Aorta (tissue), 5 donors: ENCODE measurements around the gene EIF2AK2. TPM values are rescaled to one million over a fixed set of nuclear protein-coding genes. Genes with fewer than 3 reads are reported as not detected.

Experiments used
- ATAC-seq: fragments of 200-7000 bp; cut with Tn5 transposase; one replicate; pipeline ENCODE4 v1.9.1; 2022; ENCODE audit warnings: moderate library complexity; ENCODE audit not compliant: low FRiP score
- DNase-seq, 2 donors: peaks; one replicate each; pipeline ENCODE4 v3.0.0-alpha.2; 2020
- H3K27ac ChIP-seq, 2 donors: one replicate each; pipeline ENCODE4 v1.5.1; 2013; ENCODE audit warnings: low read length in 2 of 2, mild to moderate bottlenecking in 2 of 2, moderate library complexity in 2 of 2, control low read depth in 1 of 2, inconsistent platforms in 1 of 2, low read depth in 1 of 2
- H3K27me3 ChIP-seq, 2 donors: one replicate each; pipeline ENCODE4 v1.6.1; 2013; ENCODE audit warnings: control low read depth in 1 of 2, low read length in 1 of 2, mild to moderate bottlenecking in 1 of 2, moderate library complexity in 1 of 2; ENCODE audit not compliant: insufficient read depth in 2 of 2, control insufficient read depth in 1 of 2
- H3K36me3 ChIP-seq, 2 donors: one replicate each; pipeline ENCODE4 v1.6.1; 2013; ENCODE audit warnings: control low read depth in 1 of 2, low read length in 1 of 2, mild to moderate bottlenecking in 1 of 2; ENCODE audit not compliant: insufficient read depth in 2 of 2, control insufficient read depth in 1 of 2
- H3K4me1 ChIP-seq, 2 donors: one replicate each; pipeline ENCODE4 v1.6.1; 2013; ENCODE audit warnings: low read length in 2 of 2, control low read depth in 1 of 2, mild to moderate bottlenecking in 1 of 2, moderate library complexity in 1 of 2; ENCODE audit not compliant: insufficient read depth in 2 of 2, control insufficient read depth in 1 of 2
- H3K4me3 ChIP-seq, 2 donors: one replicate each; pipeline ENCODE4 v1.5.1; 2013; ENCODE audit warnings: low read length in 2 of 2, control low read depth in 1 of 2, mild to moderate bottlenecking in 1 of 2
- H3K9me3 ChIP-seq: one replicate; pipeline ENCODE4 v1.6.1; 2013; ENCODE audit warnings: mild to moderate bottlenecking, low read length; ENCODE audit not compliant: control insufficient read depth
- WGBS, 2 donors: extraction: QIAGEN DNeasy Blood & Tissue Kit; methylation state at CpG; one replicate each; pipeline ENCODE4 v1.1.7; 2013; 5-methylcytosine and 5-hydroxymethylcytosine counted together
- intact Hi-C, 2 donors: fragments of 100-400 bp; cut with DNase I; formaldehyde crosslinking; loops; one replicate each; pipeline versions ENCODE4 v1.14.2 to v1.15.0; 2022
- polyA plus RNA-seq, 2 donors: library from polyadenylated mRNA; stranded (reverse); fragments of 200-250 nt; gene quantifications; one replicate each; pipeline ENCODE4 v1.2.3, GENCODE V29; 2013
- total RNA-seq, 2 donors: library from RNA; stranded (reverse); fragmentation: NEBNext Ultra II Directional; extraction: Animal tissue kit (Norgen Biotek cat#: 25700); gene quantifications; one replicate each; pipeline ENCODE4 v1.2.1, GENCODE V29; 2021
- donor health status: healthy with polysubstance abuse.
- donor health status: Bipolar disorder and iron deficiency.
- donor health status: DM: no; HTN: no; CAD: no.
- donor health status: DM: no; HTN: no; CAD: no.
- donor health status: DM: yes; HTN: yes; CAD: no.

Gene EIF2AK2
- total and polyA plus RNA-seq, 4 donors, result 8.4 to 49.5 (median 28.4) TPM

DNA sequence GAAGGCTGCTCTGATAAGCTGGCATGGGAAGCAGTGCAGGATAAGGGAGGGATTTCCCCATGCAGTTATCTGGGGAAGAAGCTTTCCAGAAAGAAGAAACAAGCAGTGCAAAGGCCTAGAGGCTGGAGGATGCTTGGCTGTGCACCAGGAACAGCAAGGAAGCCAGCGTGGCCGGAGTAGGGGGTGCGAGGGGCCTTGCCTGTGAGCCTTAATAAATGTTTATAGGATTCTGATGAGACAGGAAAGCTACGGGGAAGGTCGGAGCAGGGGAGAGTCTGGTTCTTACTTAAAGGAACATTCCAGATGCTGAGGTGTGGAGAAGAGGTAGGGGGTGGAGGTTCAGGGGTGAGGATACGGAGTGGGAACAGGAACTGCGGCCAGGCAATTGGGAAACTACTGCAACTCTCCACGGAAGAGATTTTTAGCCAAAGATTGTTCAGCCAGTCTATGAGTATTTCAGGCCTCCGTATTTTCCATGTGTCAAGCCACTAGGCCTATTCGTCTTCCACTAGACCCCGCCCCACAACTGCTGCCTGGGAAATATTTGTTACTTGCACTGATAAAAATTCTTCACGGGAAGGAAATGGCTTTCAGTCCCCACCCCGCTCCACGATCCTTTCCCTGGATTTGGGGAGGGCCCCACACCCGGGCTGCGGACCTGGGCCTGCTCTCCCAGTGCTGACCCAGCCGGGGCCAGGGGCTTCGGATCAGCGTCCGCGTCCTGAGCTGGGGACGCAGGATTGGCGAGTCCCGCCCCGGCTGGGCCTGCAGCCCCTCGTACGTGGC is 516 bp downstream of the EIF2AK2 start:
- no peaks in the 10 kb centered on the region for H3K27me3 ChIP-seq
- intact Hi-C loops, result no loop called here
- H3K36me3 ChIP-seq, result no peaks in the 10 kb centered on the region
- H3K27ac ChIP-seq, result peak overlapping the region in 1 of 2 donors; percentile 57
- H3K4me3 ChIP-seq, result peak overlapping the region; percentile 92 to 100
- no peaks in the 10 kb centered on the region for H3K9me3 ChIP-seq
- H3K4me1 ChIP-seq, result no peaks in the 10 kb centered on the region
- peak; percentile 70 to 81 for DNase-seq
- peak; percentile 72 for ATAC-seq
- WGBS, 2 donors, result 0 to 1% methylated on average over 27 of the region's 27 CpGs

DNA sequence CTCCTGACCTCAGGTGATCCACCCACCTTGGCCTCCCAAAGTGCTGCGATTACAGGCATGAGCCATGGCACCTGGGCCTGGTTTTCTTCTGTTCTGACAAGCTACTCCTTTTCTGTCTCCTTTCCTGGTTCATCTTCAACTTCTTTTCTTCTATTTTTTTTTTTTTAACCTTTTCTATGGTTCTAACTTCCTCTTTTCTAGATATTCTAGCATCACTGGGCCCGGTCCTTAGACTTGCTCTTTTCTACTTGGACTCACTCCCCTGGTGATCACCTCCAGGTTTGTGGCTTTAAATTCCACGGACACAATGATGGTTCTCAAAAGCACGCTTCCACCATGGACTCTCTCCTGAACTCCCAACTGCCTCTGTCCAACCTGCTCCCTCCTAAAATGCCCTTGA is 2.0 kb downstream of the EIF2AK2 start:
- intact Hi-C loops, result no loop called here
- no peaks in the 10 kb centered on the region for H3K36me3 ChIP-seq
- 90 to 91% methylated on average over 4 of the region's 4 CpGs for WGBS, 2 donors
- H3K4me1 ChIP-seq, result no peaks in the 10 kb centered on the region
- ATAC-seq (no peak), DNase-seq (no peak)
- no peak overlapping the region for H3K27ac ChIP-seq
- H3K9me3 ChIP-seq, result no peaks in the 10 kb centered on the region
- H3K27me3 ChIP-seq, result no peaks in the 10 kb centered on the region
- no peak overlapping the region for H3K4me3 ChIP-seq

DNA sequence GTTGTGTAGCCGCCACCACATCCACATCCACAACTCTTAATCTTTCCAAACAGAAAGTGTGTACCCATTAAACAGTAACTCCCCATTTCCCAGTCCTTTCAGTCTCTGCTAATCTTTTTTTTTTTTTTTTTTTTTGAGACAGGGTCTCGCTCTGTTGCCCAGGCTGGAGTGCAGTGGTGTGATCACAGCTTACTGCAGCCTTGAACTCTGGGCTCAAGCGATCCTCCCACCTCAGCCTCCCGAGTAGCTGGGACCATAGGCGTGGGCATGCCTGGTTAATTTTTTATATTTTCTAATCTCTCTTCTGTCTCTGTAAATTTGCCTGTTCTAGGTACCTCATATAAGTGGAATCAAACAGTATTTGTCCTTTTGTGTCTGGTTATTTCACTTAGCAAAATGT is 3.6 kb downstream of the EIF2AK2 start:
- Histone ChIP-seq H3K27ac (no peak overlapping the region), H3K36me3 (peaks cover 0 to 3% of the 10 kb centered on the region in 2 donors), H3K9me3 (no peaks in the 10 kb centered on the region), H3K4me3 (no peak overlapping the region), H3K4me1 (no peaks in the 10 kb centered on the region), H3K27me3 (no peaks in the 10 kb centered on the region)
- DNase-seq (no peak), ATAC-seq (no peak)
- intact Hi-C loops, result no loop called here
- 85 to 97% methylated on average over 5 of the region's 5 CpGs for WGBS, 2 donors

DNA sequence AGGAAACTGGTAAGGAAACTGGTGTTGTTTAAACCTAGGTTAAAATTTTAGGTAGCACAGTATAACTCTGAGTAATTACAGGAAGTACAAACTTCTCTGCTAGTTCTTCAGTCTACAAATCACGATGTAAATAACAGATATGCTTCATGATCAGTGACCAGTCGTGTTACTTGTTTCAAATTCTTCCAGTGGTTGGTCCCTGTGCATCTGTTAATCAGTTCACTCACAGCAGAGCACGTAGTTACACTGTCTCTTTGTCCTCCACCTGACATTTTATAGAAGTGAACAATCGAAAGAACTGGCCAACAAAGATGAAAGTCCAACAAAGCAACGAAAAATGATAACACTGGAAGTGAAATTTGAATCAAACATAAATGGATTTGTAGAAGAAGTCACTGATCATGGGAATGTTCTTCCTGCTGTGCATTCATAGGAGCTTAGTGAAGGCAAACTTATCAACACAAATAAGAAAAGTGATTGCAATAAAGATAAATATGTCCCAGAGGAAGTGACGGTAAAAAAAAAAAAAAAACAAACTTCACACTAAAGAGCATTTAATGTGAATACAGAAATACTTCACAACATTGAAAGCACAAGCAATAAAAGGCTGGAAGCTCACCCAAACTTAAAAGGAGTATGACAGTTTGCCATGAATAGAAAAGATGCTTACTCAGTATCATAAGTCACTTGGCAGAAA is 7.0 kb downstream of the EIF2AK2 start:
- H3K36me3 ChIP-seq, result peaks cover 3% of the 10 kb centered on the region in 2 donors
- intact Hi-C loops, result no loop called here
- no peaks in the 10 kb centered on the region for H3K4me1 ChIP-seq
- no peak for ATAC-seq
- WGBS, 2 donors, result 56 to 59% methylated on average over 6 of the region's 6 CpGs
- H3K27me3 ChIP-seq, result no peaks in the 10 kb centered on the region
- H3K9me3 ChIP-seq, result no peaks in the 10 kb centered on the region
- DNase-seq, result no peak
- no peak overlapping the region for H3K27ac ChIP-seq
- H3K4me3 ChIP-seq, result no peak overlapping the region

DNA sequence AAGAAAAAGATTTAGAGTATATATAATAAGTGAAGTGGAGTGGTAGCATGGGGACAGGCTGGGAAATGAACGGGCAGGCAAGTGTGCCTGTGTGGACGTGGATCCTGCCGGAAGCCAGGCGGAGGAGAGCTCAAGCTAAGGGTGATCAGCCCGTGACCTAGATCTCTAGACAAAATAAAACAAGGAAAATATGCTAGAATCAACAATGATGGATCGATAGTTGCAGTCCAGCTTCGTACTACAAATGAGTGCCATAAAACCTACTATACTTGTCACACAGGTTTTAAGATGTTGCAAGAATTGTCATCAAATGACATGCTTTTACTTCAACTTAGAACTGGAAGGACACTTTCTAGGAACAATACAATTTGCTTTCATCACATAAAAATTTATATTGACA is 8.5 kb downstream of the EIF2AK2 start:
- Histone ChIP-seq H3K4me3 (no peak overlapping the region), H3K27ac (no peak overlapping the region), H3K27me3 (no peaks in the 10 kb centered on the region), H3K36me3 (peaks cover 3% of the 10 kb centered on the region in 2 donors), H3K9me3 (no peaks in the 10 kb centered on the region), H3K4me1 (no peaks in the 10 kb centered on the region)
- WGBS, 2 donors, result 92 to 93% methylated on average over 7 of the region's 7 CpGs
- intact Hi-C loops, result no loop called here
- ATAC-seq, result no peak
- DNase-seq, result no peak

DNA sequence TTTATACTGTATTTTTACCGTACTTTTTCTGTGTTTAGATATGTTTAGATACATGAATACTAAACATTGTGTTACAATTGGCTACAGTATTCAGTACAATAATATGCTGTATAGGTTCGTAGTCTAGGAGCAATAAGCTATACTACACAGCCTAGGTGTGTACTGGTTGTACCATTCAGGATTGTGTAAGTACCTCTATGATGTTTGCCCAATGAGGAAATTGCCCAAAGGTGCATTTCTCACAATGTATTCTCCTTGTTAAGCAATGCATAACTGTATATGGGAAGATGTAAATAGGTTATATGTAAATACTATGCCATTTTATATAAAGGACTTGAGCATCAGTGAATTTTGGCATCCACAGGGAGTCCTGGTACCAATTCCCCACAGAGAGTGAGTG is 10.7 kb downstream of the EIF2AK2 start:
- Histone ChIP-seq H3K27me3 (no peaks in the 10 kb centered on the region), H3K9me3 (no peaks in the 10 kb centered on the region), H3K27ac (no peak overlapping the region), H3K36me3 (peaks cover 3% of the 10 kb centered on the region in 2 donors), H3K4me3 (no peak overlapping the region), H3K4me1 (no peaks in the 10 kb centered on the region)
- no peak for ATAC-seq
- intact Hi-C loops, result no loop called here
- DNase-seq, result no peak
- 96 to 98% methylated on average over 2 of the region's 2 CpGs for WGBS, 2 donors

DNA sequence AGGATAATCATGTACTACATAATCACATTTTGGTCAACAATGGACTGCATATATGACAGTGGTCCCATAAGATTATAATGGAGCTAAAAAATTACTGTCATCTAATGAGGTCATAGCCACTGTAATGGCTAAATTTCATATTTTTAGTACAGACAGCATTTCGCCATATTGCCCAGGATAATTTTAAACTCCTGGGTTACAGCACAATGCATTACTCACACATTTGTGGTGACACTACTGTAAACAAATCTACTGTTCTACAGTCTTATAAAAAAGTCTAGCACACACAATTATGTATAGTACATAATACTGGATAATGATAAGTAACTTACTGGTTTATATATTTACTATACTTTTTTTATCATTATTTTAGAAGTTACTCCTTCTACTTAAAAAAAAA is 12.8 kb downstream of the EIF2AK2 start:
- 78 to 88% methylated on average over 1 of the region's 1 CpG for WGBS, 2 donors
- ATAC-seq, result no peak

DNA sequence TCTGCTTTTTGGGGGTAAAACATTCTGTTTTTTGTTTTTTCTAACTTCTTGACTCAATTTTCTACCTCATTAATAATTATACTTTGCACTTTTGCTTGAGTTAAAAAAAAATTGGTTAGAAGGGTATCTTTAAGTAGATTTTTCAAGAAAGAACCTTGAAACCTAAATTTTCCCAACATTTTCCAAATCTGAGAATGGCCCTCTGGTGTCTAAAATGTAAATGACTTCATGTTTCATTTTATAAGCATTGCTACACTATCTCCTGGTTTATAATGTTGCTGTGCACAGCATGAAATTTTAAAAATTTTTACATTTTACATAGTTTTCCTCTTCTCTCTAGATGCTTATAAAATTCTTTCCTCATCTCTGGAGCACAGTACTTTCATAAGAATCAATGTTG is 14.2 kb downstream of the EIF2AK2 start:
- intact Hi-C loops, result no loop called here
- no peak overlapping the region for H3K4me3 ChIP-seq

More for the DNA sequence above, 12.8 kb downstream of the EIF2AK2 start:
- intact Hi-C loops, result no loop called here
- Histone ChIP-seq H3K27ac (no peak overlapping the region), H3K4me3 (no peak overlapping the region), H3K4me1 (no peaks in the 10 kb centered on the region), H3K27me3 (no peaks in the 10 kb centered on the region), H3K36me3 (peaks cover 3% of the 10 kb centered on the region in 2 donors), H3K9me3 (no peaks in the 10 kb centered on the region)
- DNase-seq, result no peak

DNA sequence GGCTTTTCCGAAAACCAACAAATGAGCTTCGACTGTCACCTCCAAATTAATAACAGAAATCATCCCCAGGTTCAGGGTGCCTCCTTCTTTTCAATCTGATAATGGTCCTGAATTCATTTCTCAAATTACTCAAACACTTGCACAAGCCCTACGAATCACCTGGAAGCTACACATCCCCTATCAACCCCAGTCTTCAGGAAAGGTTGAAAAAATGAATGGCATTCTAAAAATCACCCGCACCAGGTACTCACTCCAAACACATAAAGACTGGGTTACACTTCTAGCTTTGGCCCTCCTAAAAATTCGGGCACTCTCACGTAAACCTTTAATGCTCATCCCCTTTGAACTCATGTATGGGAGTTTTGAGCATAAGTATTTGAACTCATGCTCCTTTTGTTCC is 23.9 kb downstream of the EIF2AK2 start:
- Histone ChIP-seq H3K9me3 (no peaks in the 10 kb centered on the region), H3K4me1 (no peaks in the 10 kb centered on the region), H3K27me3 (no peaks in the 10 kb centered on the region), H3K27ac (no peak overlapping the region), H3K4me3 (no peak overlapping the region), H3K36me3 (peaks cover 7% of the 10 kb centered on the region in 2 donors)
- no peak for DNase-seq
- no peak for ATAC-seq
- 96% methylated on average over 6 of the region's 6 CpGs for WGBS, 2 donors
- intact Hi-C loops, result no loop called here

More for the DNA sequence above, 14.2 kb downstream of the EIF2AK2 start:
- H3K4me1 ChIP-seq, result no peaks in the 10 kb centered on the region
- H3K27me3 ChIP-seq, result no peaks in the 10 kb centered on the region
- no peak overlapping the region for H3K27ac ChIP-seq
- DNase-seq (no peak), ATAC-seq (no peak)
- peaks cover 0 to 3% of the 10 kb centered on the region in 2 donors for H3K36me3 ChIP-seq
- no peaks in the 10 kb centered on the region for H3K9me3 ChIP-seq
